Left lung (tissue), 10 donors: ENCODE results near the gene ADAM19. TPM values are rescaled to one million over a fixed set of nuclear protein-coding genes. Genes with fewer than 3 reads are reported as not detected.

Experiments
- ATAC-seq: fragments of 200-7000 bp; cut with Tn5 transposase; one replicate; pipeline ENCODE4 v1.9.1; 2020; ENCODE audit warnings: moderate library complexity
- DNase-seq, 4 donors: peaks; one replicate each; pipeline ENCODE4 v3.0.0-alpha.2; 2013 to 2020
- H3K27ac ChIP-seq, 2 donors: fragments of 200-600 bp; sonication (generic) in 1 of 2; one replicate each; pipeline versions ENCODE4 v1.5.0 to v1.8.0; 2020 to 2021
- H3K27me3 ChIP-seq, 2 donors: fragments of 200-600 bp; sonication (generic) in 1 of 2; one replicate each; pipeline versions ENCODE4 v1.5.0 to v1.8.0; 2020 to 2021
- H3K36me3 ChIP-seq, 2 donors: fragments of 200-600 bp; sonication (generic) in 1 of 2; one replicate each; pipeline versions ENCODE4 v1.5.0 to v1.8.0; 2020 to 2021
- H3K4me1 ChIP-seq, 2 donors: fragments of 200-600 bp; one replicate each; pipeline ENCODE4 v1.8.0; 2021
- H3K4me3 ChIP-seq, 2 donors: fragments of 200-600 bp; sonication (generic) in 1 of 2; one replicate each; pipeline versions ENCODE4 v1.5.0 to v1.8.0; 2020 to 2021; ENCODE audit warnings: mild to moderate bottlenecking in 1 of 2
- H3K9me3 ChIP-seq, 2 donors: fragments of 200-600 bp; sonication (generic) in 1 of 2; one replicate each; pipeline versions ENCODE4 v1.5.0 to v1.8.0; 2020 to 2021
- intact Hi-C, 2 donors: fragments of 100-400 bp; cut with DNase I; formaldehyde crosslinking; loops; one replicate each; pipeline versions ENCODE4 v1.11.2 to v1.14.2; 2022
- polyA plus RNA-seq, 6 donors: library from polyadenylated mRNA; unstranded; fragments of 120-200 nt; gene quantifications; one replicate each; pipeline ENCODE4 v1.2.1, GENCODE V29; 2013; ENCODE audit not compliant: insufficient read length in 6 of 6
- total RNA-seq, 2 donors: library from RNA; stranded (reverse); fragmentation: NEBNext Ultra II Directional; extraction: Animal tissue kit (Norgen Biotek cat#: 25700); gene quantifications; one replicate each; pipeline ENCODE4 v1.2.1, GENCODE V29; 2021
- TF ChIP-seq, protein P1 (sequence below), 2 donors: fragments of 200-600 bp; sonication (generic) in 1 of 2; IDR thresholded peaks; one replicate each; pipeline versions ENCODE4 v1.5.0 to v1.8.0; 2021; ENCODE audit warnings: antibody characterized with exemption in 2 of 2
- donor health status: DM: no; HTN: yes; CAD: no.
- donor health status: DM: no; HTN: no; CAD: no.

The ADAM19 gene
- total and polyA plus RNA-seq, 8 donors: 14.9 to 21.5 (median 19.2) TPM

DNA sequence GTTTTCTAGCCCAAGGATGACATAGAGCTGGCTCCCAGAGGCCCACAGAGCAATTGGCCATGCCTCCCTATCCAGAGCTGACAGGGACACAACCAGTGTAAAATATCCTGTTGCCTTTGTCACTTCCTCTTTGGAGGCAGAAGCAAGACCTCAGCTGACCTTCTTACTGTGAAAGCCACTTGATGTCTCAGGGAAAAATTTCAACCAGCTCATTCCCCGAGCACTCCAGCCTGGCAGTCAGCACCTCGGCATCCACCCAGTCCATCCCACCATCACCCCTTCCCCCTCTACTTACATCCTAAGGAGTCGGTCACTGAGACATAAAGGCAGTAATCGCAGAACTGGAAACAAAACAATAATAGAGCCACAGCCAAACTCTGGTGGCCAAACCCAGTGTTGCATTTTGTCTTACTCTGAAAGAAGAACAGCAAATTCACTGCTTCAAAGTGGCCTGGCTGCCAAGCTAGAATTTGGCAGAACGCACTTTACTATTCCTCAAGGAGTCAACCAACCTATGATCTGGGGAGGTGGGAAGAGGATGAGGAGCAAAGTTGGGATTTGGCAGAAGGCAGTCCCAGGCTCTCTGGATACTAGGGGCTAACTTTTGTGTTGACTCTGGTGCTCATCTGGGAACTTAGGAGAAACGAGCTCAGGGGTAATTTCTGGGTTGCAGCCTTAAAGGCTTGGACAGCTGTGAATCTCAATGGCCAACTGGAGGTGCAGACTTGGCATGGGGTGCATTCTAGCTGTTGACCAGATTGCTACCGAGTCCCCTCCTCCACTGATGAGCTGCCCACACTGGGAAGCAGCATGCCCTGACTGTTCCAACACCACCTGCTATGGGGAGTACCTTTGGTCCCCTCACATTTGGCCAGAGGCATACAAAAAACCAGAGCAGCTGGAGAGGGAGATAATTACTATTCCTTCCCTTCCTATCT is 101.9 kb downstream of the ADAM19 start:
- no peak for DNase-seq
- ATAC-seq: peak; percentile 51
- H3K27me3 ChIP-seq: no peaks in the 10 kb centered on the region
- TF ChIP-seq, protein P1, sequence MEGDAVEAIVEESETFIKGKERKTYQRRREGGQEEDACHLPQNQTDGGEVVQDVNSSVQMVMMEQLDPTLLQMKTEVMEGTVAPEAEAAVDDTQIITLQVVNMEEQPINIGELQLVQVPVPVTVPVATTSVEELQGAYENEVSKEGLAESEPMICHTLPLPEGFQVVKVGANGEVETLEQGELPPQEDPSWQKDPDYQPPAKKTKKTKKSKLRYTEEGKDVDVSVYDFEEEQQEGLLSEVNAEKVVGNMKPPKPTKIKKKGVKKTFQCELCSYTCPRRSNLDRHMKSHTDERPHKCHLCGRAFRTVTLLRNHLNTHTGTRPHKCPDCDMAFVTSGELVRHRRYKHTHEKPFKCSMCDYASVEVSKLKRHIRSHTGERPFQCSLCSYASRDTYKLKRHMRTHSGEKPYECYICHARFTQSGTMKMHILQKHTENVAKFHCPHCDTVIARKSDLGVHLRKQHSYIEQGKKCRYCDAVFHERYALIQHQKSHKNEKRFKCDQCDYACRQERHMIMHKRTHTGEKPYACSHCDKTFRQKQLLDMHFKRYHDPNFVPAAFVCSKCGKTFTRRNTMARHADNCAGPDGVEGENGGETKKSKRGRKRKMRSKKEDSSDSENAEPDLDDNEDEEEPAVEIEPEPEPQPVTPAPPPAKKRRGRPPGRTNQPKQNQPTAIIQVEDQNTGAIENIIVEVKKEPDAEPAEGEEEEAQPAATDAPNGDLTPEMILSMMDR (IDR thresholded peaks at IDR 0.05): no peak
- H3K27ac ChIP-seq: no peak overlapping the region
- intact Hi-C loops: no loop called here
- H3K36me3 ChIP-seq: no peaks in the 10 kb centered on the region
- H3K9me3 ChIP-seq: no peaks in the 10 kb centered on the region
- H3K4me3 ChIP-seq: no peak overlapping the region
- H3K4me1 ChIP-seq: peaks cover 0 to 10% of the 10 kb centered on the region in 2 donors

DNA sequence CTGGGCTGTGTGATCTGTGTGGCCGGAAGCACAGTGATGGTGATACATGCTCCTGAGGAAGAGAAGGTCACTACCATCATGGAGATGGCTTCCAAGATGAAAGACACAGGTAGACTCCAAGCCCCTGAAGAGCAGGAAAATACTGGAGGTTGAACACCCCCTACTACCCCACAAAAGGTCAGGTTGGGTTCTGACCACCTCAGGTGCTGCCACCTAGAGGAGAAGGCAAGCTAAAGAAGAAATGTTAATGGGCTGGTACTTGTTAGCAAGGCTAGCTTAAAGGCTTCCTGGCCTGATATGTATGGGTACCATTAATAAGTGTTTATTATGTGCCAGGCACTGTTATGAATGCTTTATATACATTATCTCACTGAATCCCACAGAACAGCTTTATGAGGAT is 103.9 kb downstream of the ADAM19 start:
- peak; percentile 49 for ATAC-seq
- Histone ChIP-seq H3K27ac (no peak overlapping the region), H3K27me3 (no peaks in the 10 kb centered on the region), H3K4me3 (no peak overlapping the region), H3K4me1 (peaks cover 0 to 10% of the 10 kb centered on the region in 2 donors), H3K9me3 (no peaks in the 10 kb centered on the region), H3K36me3 (no peaks in the 10 kb centered on the region)
- intact Hi-C loops: no loop called here
- DNase-seq: no peak
- TF ChIP-seq, protein P1 (IDR thresholded peaks at IDR 0.05): peak; percentile 14 to 39

DNA sequence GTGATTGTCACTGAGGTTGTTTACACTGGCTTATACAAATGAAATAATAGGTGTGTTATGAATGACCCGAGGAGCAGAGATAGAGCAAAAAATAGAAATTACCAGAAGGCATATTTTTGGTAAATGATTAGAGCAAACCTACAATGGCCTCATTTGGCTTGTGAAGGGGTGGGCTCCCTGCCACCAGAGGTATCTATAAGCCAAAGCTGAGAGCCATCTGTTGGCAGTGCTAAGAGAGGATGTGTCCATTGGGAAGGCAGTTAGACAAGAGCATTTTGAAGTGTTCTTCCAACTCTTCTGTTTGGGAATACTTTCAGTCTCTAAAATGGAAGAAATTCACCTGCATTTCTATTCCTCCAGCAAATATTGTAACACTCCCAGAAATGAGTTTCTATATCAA is 104.9 kb downstream of the ADAM19 start:
- no peak overlapping the region for H3K27ac ChIP-seq
- peaks cover 0 to 10% of the 10 kb centered on the region in 2 donors for H3K4me1 ChIP-seq
- ATAC-seq (no peak), DNase-seq (no peak)
- no peaks in the 10 kb centered on the region for H3K36me3 ChIP-seq
- no peak overlapping the region for H3K4me3 ChIP-seq
- no peaks in the 10 kb centered on the region for H3K27me3 ChIP-seq
- TF ChIP-seq, protein P1 (IDR thresholded peaks at IDR 0.05): no peak
- intact Hi-C loops: no loop called here
- H3K9me3 ChIP-seq: no peaks in the 10 kb centered on the region

DNA sequence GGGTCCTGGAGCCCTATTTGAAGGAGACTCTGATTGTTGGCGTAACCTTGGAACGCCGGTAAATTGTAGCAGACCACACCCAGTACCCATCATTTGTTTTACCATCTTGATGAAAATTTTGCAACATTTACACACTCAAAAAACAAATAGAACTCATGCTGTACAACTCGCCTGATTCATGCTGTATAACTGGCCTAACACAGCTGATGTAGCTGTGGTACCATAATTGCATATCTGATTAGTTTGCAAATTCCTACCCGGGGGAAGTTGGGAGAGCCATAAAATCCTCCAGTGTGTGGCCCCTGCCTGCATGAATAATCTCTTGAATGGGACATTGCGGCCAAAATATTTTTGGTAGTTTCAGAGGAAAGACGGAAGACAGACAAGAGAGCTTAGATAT is 105.9 kb downstream of the ADAM19 start:
- Histone ChIP-seq H3K4me1 (peaks cover under 1 to 17% of the 10 kb centered on the region in 2 donors), H3K27ac (no peak overlapping the region), H3K4me3 (no peak overlapping the region), H3K36me3 (no peaks in the 10 kb centered on the region), H3K9me3 (no peaks in the 10 kb centered on the region), H3K27me3 (no peaks in the 10 kb centered on the region)
- intact Hi-C loops: no loop called here
- no peak for DNase-seq
- TF ChIP-seq, protein P1 (IDR thresholded peaks at IDR 0.05): no peak
- no peak for ATAC-seq

DNA sequence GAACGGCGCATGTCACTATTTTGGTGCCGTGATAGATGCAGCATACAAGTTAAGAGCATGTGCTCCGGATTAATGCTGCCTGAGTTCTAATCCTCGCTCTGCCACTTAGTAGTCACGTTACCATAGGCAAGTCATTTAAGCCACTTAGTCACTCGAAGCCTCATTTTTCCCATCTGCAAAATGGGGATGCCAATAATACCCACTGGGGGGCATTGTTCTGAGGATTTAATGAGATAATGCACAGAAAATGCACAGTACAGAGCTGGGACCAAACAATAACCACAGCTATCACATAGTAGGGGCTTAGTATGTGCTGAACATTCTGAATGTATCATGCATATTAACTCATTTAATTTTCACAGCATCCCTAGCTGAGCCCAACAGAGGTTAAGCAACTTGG is 106.5 kb downstream of the ADAM19 start:
- intact Hi-C loops: no loop called here

More for the DNA sequence above, 106.5 kb downstream of the ADAM19 start:
- no peak overlapping the region for H3K27ac ChIP-seq
- peaks cover 7 to 23% of the 10 kb centered on the region in 2 donors for H3K4me1 ChIP-seq
- H3K36me3 ChIP-seq: no peaks in the 10 kb centered on the region
- DNase-seq: no peak
- TF ChIP-seq, protein P1 (IDR thresholded peaks at IDR 0.05): no peak
- no peaks in the 10 kb centered on the region for H3K9me3 ChIP-seq
- ATAC-seq: no peak
- no peaks in the 10 kb centered on the region for H3K27me3 ChIP-seq
- no peak overlapping the region for H3K4me3 ChIP-seq
